SK-N-SH (cell line): ENCODE data around the gene KLHL18.

ENCODE experiments used
- CTCF ChIP-seq: fragments of 200-600 bp; sonication (generic); IDR thresholded peaks from 2 replicates; pipeline ENCODE4 v1.6.1; 2017; ENCODE audit warnings: antibody characterized with exemption, mild to moderate bottlenecking, moderate library complexity
- ELF1 ChIP-seq: IDR thresholded peaks from 2 replicates; pipeline ENCODE4 v1.4.0; 2012
- EP300 ChIP-seq, 2 experiments: IDR thresholded peaks; 2 replicates each; pipeline versions ENCODE4 v1.4.0 to v1.6.1; 2012; ENCODE audit warnings: borderline replicate concordance in 1 of 2, low read depth in 1 of 2, low read length in 1 of 2
- EZH2phosphoT487 ChIP-seq: fragments of 200-600 bp; sonication (generic); IDR thresholded peaks from 2 replicates; pipeline ENCODE4 v1.6.1; 2017; ENCODE audit warnings: low read depth, mixed run types, mild to moderate bottlenecking, antibody characterized with exemption, moderate library complexity, borderline replicate concordance
- GABPA ChIP-seq: IDR thresholded peaks from 2 replicates; pipeline ENCODE4 v1.4.0; 2012; ENCODE audit warnings: low read depth, mild to moderate bottlenecking
- GATA2 ChIP-seq: sonication (generic); formaldehyde crosslinking; IDR thresholded peaks from 2 replicates; pipeline ENCODE4 v1.5.0; 2020; ENCODE audit warnings: mild to moderate bottlenecking, missing genetic modification reagents
- NRF1 ChIP-seq: IDR thresholded peaks from 2 replicates; pipeline ENCODE4 v1.6.1; 2012; ENCODE audit warnings: low read depth, mild to moderate bottlenecking, low read length
- POLR2AphosphoS5 ChIP-seq: IDR thresholded peaks from 2 replicates; pipeline ENCODE4 v1.6.1; 2012; ENCODE audit warnings: low read depth, low read length
- RAD21 ChIP-seq: IDR thresholded peaks from 2 replicates; pipeline ENCODE4 v1.6.1; 2012; ENCODE audit warnings: mild to moderate bottlenecking, low read length
- RFX5 ChIP-seq: IDR thresholded peaks from 2 replicates; pipeline ENCODE4 v1.6.1; 2012; ENCODE audit warnings: mild to moderate bottlenecking, improper control_type of control experiment, low read length
- TAF1 ChIP-seq: IDR thresholded peaks from 2 replicates; pipeline ENCODE4 v1.6.1; 2012; ENCODE audit warnings: low read depth, mild to moderate bottlenecking, low read length, moderate library complexity, borderline replicate concordance
- TEAD4 ChIP-seq: IDR thresholded peaks from 2 replicates; pipeline ENCODE4 v1.4.0; 2012; ENCODE audit warnings: mild to moderate bottlenecking, borderline replicate concordance; ENCODE audit not compliant: insufficient read depth
- YY1 ChIP-seq: IDR thresholded peaks from 2 replicates; pipeline ENCODE4 v1.4.0; 2012; ENCODE audit warnings: low read depth, mild to moderate bottlenecking

- TF ChIP-seq RFX5: no peak
- no peak for TF ChIP-seq EP300 (IDR thresholded peaks at IDR 0.05; ENCODE audit: borderline replicate concordance in 1 of 2, low read depth in 1 of 2, low read length in 1 of 2)
- TF ChIP-seq CTCF: no peak
- TF ChIP-seq YY1: no peak
- no peak for TF ChIP-seq RAD21
- TF ChIP-seq ELF1: no peak
- no peak for TF ChIP-seq TEAD4
- TF ChIP-seq TAF1: no peak
- TF ChIP-seq POLR2AphosphoS5: no peak
- no peak for TF ChIP-seq EZH2phosphoT487
- TF ChIP-seq GATA2 (CRISPR knock-in tag): no peak
- TF ChIP-seq NRF1: no peak
- no peak for TF ChIP-seq GABPA
Measured at GRCh38 chr3:47294392-47294791, 11.6 kb downstream of the KLHL18 start.
